NCI-H1048 (cell line): Measurements from ENCODE around the gene NACC2.

Experiments
- DNase-seq: peaks from one replicate; lab custom pipeline; 2025; lab: John Stamatoyannopoulos, UW

The NACC2 gene

GRCh38 chr9:136092741-136093140, 2.3 kb downstream of the NACC2 start:
- no peak for DNase-seq

GRCh38 chr9:136092353-136092650, 2.8 kb downstream of the NACC2 start:
- DNase-seq, result no peak

GRCh38 chr9:136091582-136092352, 3.3 kb downstream of the NACC2 start:
- no peak for DNase-seq

GRCh38 chr9:136090768-136091581, 4.1 kb downstream of the NACC2 start:
- no peak for DNase-seq

- no peak for DNase-seq
Observed at GRCh38 chr9:136090056-136090735, 4.9 kb downstream of the NACC2 start.

GRCh38 chr9:136089697-136090045, 5.4 kb downstream of the NACC2 start:
- DNase-seq, result no peak

- DNase-seq, result no peak
Observed at GRCh38 chr9:136088939-136089696, 6.0 kb downstream of the NACC2 start.

- no peak for DNase-seq
Observed at GRCh38 chr9:136088481-136088938, 6.6 kb downstream of the NACC2 start.

- no peak for DNase-seq
Observed at GRCh38 chr9:136087741-136088480, 7.2 kb downstream of the NACC2 start.

- no peak for DNase-seq
Observed at GRCh38 chr9:136086951-136087740, 7.9 kb downstream of the NACC2 start.

- DNase-seq, result no peak
Observed at GRCh38 chr9:136086213-136086881, 8.7 kb downstream of the NACC2 start.

GRCh38 chr9:136085815-136086212, 9.3 kb downstream of the NACC2 start:
- DNase-seq, result no peak

- DNase-seq, result no peak
Observed at GRCh38 chr9:136084063-136084944, 10.8 kb downstream of the NACC2 start.

- no peak for DNase-seq
Observed at GRCh38 chr9:136083558-136084062, 11.5 kb downstream of the NACC2 start.

- DNase-seq, result no peak
Observed at GRCh38 chr9:136082496-136083361, 12.4 kb downstream of the NACC2 start.

- DNase-seq, result no peak
Observed at GRCh38 chr9:136081826-136082495, 13.1 kb downstream of the NACC2 start.

- no peak for DNase-seq
Observed at GRCh38 chr9:136081113-136081825, 13.8 kb downstream of the NACC2 start.
